ENCODE results near the gene PHLPP1.

Gene PHLPP1

DNA sequence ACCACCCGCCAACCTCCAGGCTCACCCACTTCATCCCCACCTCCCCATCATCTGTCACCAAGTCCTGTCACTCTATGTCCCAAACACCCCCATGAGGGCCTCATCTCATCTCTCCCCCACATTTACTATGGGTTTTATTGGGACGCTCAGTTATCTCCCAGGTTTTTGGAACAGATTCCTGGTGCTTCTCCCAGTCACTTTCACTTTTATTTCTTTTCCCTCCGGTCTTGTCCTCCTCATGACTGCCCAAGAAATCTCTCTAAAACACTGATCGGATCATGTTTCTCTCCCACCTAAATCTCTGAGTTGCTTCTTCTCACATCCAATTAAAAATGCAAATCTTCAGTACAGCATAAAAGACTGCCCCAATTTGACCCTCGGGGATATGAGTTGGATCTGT is 273.1 kb downstream of the PHLPP1 start:
- DNase-seq = no peak

- DNase-seq = no peak
Measured at GRCh38 chr18:62989195-62989594, 273.9 kb downstream of the PHLPP1 start.

GRCh38 chr18:62990653-62991052 is 275.3 kb downstream of the PHLPP1 start:
- DNase-seq = no peak

GRCh38 chr18:62991389-62991788 is 276.0 kb downstream of the PHLPP1 start:
- DNase-seq = no peak

- DNase-seq = peak in 1 of 2 experiments; percentile 17
Measured at GRCh38 chr18:62991959-62992358, 276.6 kb downstream of the PHLPP1 start.

- no peak for DNase-seq
Measured at GRCh38 chr18:62992877-62993365, 277.6 kb downstream of the PHLPP1 start.

GRCh38 chr18:62996566-62996965 is 281.2 kb downstream of the PHLPP1 start:
- no peak for DNase-seq

DNA sequence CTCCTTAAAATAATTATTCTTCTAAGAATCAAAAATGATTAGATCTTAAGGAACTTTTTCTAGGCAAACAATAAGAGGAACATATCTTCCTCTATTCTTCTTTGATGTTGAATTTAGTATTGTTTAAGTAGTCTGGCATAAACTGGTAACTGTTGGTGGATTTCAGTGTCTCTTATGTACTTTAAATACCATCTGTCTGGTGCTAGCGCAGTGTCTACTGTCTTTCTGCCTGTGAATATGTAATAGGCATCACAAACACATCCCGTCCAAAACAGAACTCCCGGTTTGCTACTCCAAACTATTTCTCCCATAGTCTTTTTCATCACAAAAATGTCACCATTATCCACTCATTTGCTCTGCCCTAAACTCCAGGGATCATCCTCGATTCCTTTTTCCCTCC is 281.7 kb downstream of the PHLPP1 start:
- no peak for DNase-seq

DNA sequence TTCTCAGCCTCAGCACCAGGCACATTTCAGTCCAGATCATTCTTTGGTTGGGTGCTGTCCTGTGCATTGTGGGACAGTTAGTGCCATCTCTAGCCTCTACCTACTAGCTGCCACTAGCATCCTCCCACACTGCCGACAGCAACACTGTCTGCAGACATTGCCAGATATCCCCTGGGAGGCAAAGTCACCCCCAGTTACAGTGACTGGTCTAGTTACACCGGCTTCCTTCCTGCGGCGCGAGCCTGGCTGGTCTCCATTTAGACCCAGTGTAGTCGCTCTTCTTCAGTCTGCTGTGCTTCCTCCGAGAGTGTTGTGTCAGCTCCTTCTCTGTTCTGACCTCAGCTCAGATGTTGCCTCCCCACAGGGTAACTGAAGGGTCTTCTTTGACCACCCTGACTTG is 283.1 kb downstream of the PHLPP1 start:
- no peak for DNase-seq

DNA sequence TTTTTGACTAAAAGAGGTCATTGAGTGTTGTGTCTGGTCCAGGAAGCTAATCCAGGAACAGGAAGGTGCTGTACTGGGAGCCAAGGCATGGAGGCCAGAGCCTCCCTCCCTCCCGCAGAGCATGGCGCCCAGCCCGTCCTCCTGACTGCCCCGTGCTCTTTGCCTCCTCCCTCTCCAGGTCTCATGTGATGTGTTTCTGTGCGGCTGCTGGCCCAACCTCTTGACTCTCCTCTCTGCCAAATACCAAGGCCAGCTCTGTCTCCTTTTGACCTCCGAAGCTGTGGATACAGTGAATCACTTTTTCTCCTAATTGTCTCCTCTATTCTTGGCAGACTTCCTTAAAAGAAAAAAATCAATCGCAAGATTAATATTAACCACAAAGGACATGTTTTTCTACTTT is 284.1 kb downstream of the PHLPP1 start:
- no peak for DNase-seq

DNA sequence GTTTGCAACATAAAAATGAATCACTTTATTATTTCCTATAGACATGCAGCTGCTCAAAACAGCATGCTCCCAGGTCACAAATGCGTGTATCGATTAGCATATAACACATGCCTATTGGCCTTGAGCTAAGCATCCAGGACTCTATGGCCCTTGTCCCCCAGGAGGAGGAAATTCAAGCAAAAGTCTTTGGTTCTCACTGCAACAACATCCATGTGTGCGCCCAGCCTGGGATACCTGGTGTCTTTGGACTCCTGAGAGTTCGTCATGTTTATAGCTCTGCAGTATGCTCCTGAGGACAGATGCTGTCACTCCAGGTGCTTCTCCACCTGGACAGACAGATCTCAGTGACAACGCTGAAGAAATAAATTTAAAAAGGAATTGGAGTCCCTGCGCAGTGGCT is 284.6 kb downstream of the PHLPP1 start:
- no peak for DNase-seq

DNA sequence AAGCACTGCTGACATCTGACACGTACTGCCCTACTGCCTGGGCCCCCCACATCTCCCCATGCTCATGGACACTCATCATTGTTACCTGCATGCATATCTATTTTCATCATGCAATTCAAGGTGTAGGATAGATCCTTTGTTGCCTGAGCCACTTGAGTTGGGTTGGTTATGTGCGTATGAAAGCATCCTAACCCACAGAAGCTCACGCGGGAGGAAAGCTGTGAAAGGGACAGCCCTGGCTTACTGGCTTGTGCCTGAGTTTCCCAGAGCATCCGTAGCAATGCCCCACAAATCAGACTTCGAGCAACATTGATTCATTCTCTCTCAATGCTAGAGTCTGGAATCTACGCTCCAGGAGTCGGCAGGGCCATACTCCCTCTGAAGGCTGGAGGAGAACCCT is 285.5 kb downstream of the PHLPP1 start:
- no peak for DNase-seq

GRCh38 chr18:63001861-63002260 is 286.5 kb downstream of the PHLPP1 start:
- DNase-seq = no peak

- DNase-seq = no peak
Measured at GRCh38 chr18:63002305-63002704, 287.0 kb downstream of the PHLPP1 start.

GRCh38 chr18:63002803-63003445 is 287.6 kb downstream of the PHLPP1 start:
- no peak for DNase-seq

DNA sequence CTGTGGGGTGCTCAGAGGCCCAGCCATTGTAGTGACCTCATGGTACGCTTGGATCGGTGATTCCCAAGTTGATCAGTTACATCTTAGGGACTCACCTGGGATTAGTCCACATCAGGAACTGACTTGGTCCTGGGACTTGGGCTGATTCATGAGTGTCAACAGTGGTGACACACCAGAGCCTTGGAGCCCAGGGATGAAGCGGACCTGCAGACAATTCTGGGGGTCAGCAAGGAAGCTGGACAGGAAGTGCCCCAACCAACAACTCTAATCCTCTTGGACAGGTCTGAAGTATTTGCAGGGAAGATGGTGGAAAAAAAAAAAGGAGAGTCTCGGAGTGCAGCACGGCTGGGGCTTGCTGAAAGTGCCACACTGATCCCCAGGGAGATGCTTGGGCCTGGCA is 288.6 kb downstream of the PHLPP1 start:
- DNase-seq = no peak

DNA sequence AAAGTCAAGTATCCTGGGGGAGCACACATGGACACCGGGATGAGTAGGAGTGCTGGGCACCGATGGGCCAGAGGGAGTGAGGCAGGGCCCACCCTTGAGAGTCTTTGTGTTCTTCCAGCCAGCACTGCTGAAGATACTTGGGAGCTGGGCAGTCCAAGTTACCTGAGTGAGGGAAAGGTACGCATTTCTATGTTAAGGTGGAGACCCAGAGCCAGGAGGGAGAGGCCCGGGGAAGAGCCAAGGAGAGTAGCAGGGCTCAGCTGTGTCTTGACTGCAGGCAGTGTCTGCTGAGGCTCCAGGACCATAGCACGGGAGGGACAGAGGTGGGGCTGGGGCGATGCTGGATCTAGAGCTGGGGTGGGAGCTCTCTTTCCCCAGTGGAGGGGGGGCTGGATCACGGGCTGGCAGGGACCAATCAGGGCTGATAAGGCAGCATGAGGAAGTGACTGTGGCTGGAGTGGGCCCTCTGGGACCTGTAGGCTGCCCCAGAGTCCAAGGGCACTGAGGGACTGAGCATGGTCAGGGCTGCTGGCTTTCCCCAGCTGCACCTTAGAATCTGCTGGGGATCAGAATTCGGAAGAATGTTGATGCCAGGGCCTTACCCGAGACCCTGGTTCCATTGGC is 289.2 kb downstream of the PHLPP1 start:
- no peak for DNase-seq

DNA sequence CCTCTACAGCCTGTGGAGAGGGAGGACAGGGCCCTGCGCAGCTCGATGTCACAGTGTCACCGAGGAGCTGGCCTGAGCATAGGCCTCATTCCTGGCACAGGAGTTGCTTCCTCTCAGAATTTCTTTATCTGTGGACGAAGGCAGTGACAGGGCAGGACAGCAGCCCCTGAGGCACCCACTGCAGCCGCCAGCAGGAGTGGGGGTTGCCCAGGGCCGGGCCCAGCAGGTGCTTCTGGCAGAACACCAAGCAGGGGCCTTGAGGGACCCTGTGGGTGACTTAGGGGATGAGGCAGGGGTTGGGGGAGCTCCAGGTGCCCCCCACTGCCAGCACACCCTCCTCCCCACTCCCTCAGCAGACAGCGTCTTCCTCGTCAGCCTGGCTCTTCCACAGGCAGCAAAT is 290.0 kb downstream of the PHLPP1 start:
- DNase-seq = no peak

GRCh38 chr18:63007231-63007630 is 291.9 kb downstream of the PHLPP1 start:
- no peak for DNase-seq

GRCh38 chr18:63016270-63016669 is 300.9 kb downstream of the PHLPP1 start:
- peak; percentile 31 to 53 for DNase-seq

GRCh38 chr18:63017076-63017475 is 301.7 kb downstream of the PHLPP1 start:
- DNase-seq = no peak

GRCh38 chr18:63017977-63018376 is 302.6 kb downstream of the PHLPP1 start:
- no peak for DNase-seq

DNA sequence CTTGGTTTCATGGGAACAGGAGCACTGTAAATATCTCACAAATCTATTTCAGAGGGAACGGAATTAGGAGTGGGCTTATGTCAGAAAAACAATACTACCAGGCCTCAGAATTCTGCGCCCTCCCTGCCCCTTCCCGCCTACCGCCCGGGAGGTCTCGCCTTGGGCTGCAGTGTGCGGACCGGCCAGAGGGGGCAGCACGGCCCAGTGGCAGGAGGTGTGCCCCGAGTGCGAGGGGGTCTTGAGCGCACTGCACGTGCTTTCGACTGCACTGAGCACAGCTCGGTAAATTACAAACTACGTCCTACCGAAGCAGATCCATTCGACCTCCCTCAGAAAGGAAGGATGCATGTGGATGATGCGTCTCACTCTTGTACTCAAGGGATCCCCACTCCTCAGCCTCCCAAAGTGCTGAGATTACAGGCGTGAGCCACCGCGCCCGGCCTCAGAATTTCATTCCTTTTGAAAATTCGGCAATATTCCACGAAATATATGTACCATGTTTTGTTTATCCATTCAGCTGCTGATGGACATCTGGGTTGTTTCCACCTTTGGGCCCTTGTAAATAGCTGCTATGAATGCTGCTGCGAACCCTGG is 307.2 kb downstream of the PHLPP1 start:
- DNase-seq = peak; percentile 16 to 25

Data from activated CD4-positive, alpha-beta T cell treated with anti-CD3 and anti-CD28 coated beads, Interleukin-2, amount 50 U/mL, for 48 hours (primary cell).